LNCAP (cell line): ENCODE results near the gene GIGYF2.

ENCODE experiments used
- CTCF ChIP-seq: fragments of 450-650 bp; IDR thresholded peaks from 2 replicates; pipeline ENCODE4 v1.5.1; 2017; ENCODE audit warnings: mild to moderate bottlenecking

Gene GIGYF2

GRCh38 chr2:232697059-232697806, at the start of gene GIGYF2:
Gene GIGYF2, plus strand, starts transcription at chr2:232697331. Its CDS starts 37,867 bp downstream, at chr2:232735198.
- TF ChIP-seq CTCF = no peak

DNA sequence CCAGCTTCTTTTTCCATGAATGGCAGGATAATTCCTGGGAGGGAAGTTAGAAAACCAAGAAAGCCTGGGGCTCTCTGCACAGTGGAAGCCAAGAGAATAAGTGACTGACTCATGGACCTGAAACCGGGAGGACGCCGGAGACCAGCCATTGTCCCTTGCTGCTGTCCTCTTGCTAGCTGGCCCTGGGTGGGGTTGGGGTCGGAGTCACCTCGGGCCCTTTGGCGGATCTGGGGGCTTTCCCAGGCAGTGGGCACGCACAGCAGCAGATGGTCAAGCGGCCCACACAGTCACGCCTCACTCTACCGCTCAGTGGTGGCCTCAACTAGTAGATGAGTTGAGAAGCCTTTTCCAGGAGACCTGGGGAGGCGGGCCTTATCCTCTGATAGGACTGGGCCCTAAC, 48.1 kb upstream of the GIGYF2 start:
- no peak for TF ChIP-seq CTCF

DNA sequence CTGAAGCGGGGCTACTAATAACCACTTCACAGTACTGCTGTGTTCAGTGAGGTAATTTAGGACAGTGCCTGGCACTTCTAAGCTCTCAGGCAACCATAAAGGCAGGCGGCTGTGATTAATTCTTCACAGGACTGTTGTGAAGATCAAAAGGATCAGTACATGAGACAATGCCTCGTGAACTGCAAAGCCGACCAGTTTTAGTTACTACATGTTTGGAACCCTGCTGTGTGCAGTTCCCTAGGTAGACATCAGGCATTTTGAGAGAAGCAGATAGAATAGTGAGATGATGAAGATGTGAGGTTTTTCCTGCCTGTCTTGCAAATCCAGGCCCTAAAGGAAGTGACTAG, 44.7 kb upstream of the GIGYF2 start:
- TF ChIP-seq CTCF = no peak

DNA sequence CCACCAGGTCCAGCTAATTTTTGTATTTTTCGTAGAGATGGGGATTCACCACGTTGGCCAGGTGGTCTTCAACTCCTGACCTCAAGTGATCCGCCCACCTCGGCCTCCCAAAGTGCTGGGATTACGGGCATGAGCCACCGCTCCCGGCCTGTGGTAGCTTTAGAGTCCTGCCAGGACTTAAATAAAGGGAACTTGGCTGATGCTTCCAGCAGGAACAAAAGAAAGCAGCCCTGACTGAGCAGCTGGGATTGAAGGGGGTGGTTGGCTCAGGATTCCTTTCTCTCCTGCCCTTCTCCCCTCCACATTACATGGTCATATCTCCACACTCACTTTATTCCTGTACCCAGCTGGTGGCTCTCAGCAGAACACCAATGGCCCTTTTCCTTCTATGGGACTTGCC, 43.7 kb upstream of the GIGYF2 start:
- TF ChIP-seq CTCF = no peak

DNA sequence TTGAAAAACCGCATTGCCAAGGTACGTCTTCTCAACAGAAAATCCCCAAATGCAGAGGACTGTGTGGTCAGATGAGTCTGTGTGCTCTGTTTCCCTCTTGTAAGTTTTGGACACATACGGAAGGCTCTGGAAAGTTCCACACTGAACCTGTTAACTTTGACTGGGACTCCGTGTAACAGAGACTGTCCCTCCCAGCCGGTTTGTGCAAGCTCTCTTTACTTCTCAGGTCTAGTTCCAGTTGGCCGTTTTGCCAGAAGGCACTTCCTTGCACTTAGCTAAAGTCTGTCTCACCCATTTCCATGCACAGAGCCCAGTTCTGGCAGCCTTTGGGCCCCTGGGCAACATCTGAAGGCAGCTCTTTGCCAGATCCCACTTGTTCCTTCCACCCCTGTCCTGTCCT, 41.7 kb upstream of the GIGYF2 start:
- TF ChIP-seq CTCF = no peak

DNA sequence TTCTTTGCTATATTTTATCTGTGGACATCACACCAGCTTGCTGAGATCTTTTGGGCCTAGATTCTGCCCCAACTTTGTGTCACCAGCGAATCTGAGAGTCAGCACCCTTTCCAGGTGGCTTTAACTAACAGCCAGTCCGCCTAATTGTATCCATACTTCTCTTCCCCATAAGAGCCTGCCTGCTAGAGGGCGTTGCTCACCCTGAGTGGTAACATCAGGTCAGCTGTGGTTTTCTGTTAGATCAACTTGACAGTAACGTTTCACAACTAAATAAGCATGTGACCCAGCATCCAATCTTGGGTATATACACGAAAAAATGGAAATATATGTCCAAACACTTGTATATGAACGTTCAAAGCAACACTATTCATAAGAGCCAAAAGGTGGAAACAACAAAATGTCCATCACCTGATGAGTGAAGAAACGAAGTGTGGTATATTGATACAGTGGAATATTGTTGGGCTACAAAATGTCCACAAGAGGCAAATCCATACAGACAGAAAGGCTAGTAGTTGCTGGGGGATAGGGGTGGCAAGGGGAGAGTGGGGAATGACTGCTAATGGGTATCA, 38.8 kb upstream of the GIGYF2 start:
- TF ChIP-seq CTCF = no peak

- TF ChIP-seq CTCF = no peak
These were observed 37.8 kb upstream of the GIGYF2 start for GRCh38 chr2:232659359-232659758.
